H1 (cell line): Measurements from ENCODE around the gene ZNF835. TPM values are rescaled to one million over a fixed set of nuclear protein-coding genes. Genes with fewer than 3 reads are reported as not detected.

Source experiments
- CTCF ChIA-PET: fragments of 300-600 bp; sonication (Branson Sonifier 250); formaldehyde crosslinking; loops from one replicate; lab custom pipeline; 2021; ENCODE audit not compliant: partially characterized antibody; lab: Charles Lee
- POLR2A ChIA-PET: fragments of 300-600 bp; sonication (Branson Sonifier 250); formaldehyde crosslinking; loops from one replicate; lab custom pipeline; 2021; ENCODE audit warnings: inconsistent platforms; ENCODE audit not compliant: partially characterized antibody; lab: Charles Lee
- DNase-seq, 2 experiments: peaks; one replicate each; pipeline versions ENCODE4 v3.0.0 to v3.0.0-alpha.2; 2010 to 2022; ENCODE audit warnings: low spot score in 2 of 2, low read depth in 1 of 2, mixed read lengths in 1 of 2
- FAIRE-seq: peaks from 2 replicates; lab custom pipeline; 2011; peaks lifted over from hg19 to GRCh38; lab: Jason Lieb, UNC
- H2AFZ ChIP-seq: 2 replicates; pipeline ENCODE4 v1.8.1; 2012; ENCODE audit warnings: low read length, inconsistent platforms
- H2AK5ac ChIP-seq: 2 replicates; pipeline ENCODE4 v1.6.1; 2013; ENCODE audit warnings: low read depth, low read length
- H2BK120ac ChIP-seq: replicated peaks from 2 replicates; pipeline ENCODE3; 2013; ENCODE audit warnings: low read depth, low read length, inconsistent platforms
- H2BK12ac ChIP-seq: 2 replicates; pipeline ENCODE4 v1.6.1; 2013; ENCODE audit warnings: low read depth, low read length
- H2BK15ac ChIP-seq: 2 replicates; pipeline ENCODE4 v1.6.1; 2013; ENCODE audit warnings: low read length
- H2BK20ac ChIP-seq: 2 replicates; pipeline ENCODE4 v1.6.1; 2013; ENCODE audit warnings: low read length
- H2BK5ac ChIP-seq: 2 replicates; pipeline ENCODE4 v1.6.1; 2013; ENCODE audit warnings: low read depth, low read length
- H3K14ac ChIP-seq: 2 replicates; pipeline ENCODE4 v1.6.1; 2013; ENCODE audit warnings: inconsistent platforms; ENCODE audit not compliant: insufficient read length
- H3K18ac ChIP-seq: 2 replicates; pipeline ENCODE4 v1.6.1; 2013; ENCODE audit warnings: low read length; ENCODE audit errors: extremely low read depth
- H3K23ac ChIP-seq: 2 replicates; pipeline ENCODE4 v1.6.1; 2013; ENCODE audit warnings: inconsistent platforms; ENCODE audit not compliant: insufficient read length
- H3K23me2 ChIP-seq: 2 replicates; pipeline ENCODE4 v1.6.1; 2013; ENCODE audit warnings: low read depth, low read length
- H3K27ac ChIP-seq: 2 replicates; pipeline ENCODE4 v1.6.1; 2011; ENCODE audit warnings: low read depth, low read length, inconsistent platforms
- H3K27me3 ChIP-seq, 4 experiments: replicated peaks in 1 of 4; 1 replicate in 1 of 4; 2 replicates in 3 of 4; pipeline versions ENCODE4 v1.6.1 to v1.8.1; 2011 to 2013; ENCODE audit warnings: low read length in 3 of 4, mild to moderate bottlenecking in 3 of 4, inconsistent platforms in 2 of 4, mixed read lengths in 2 of 4, moderate library complexity in 1 of 4; ENCODE audit not compliant: control insufficient read depth in 3 of 4, insufficient read depth in 3 of 4; ENCODE audit errors: extremely low read depth in 1 of 4
- H3K36me3 ChIP-seq, 4 experiments: 2 replicates each; pipeline versions ENCODE4 v1.6.1 to v1.8.1; 2011 to 2013; ENCODE audit warnings: mild to moderate bottlenecking in 4 of 4, low read length in 3 of 4, moderate library complexity in 2 of 4, control low read depth in 1 of 4, inconsistent platforms in 1 of 4; ENCODE audit not compliant: insufficient read depth in 4 of 4, control insufficient read depth in 2 of 4
- H3K4ac ChIP-seq: replicated peaks from 2 replicates; pipeline ENCODE3; 2013; ENCODE audit warnings: low read length, low read depth, mixed read lengths, inconsistent platforms; ENCODE audit not compliant: insufficient read length
- H3K4me1 ChIP-seq, 4 experiments: replicated peaks in 1 of 4; 1 replicate in 1 of 4; 2 replicates in 3 of 4; pipeline versions ENCODE4 v1.6.1 to v1.8.1; 2011 to 2013; ENCODE audit warnings: low read length in 3 of 4, inconsistent platforms in 2 of 4, mixed read lengths in 1 of 4; ENCODE audit not compliant: insufficient read depth in 4 of 4, control insufficient read depth in 3 of 4
- H3K4me2 ChIP-seq, 2 experiments: 2 replicates each; pipeline versions ENCODE4 v1.6.1 to v1.8.1; 2011 to 2013; ENCODE audit warnings: low read depth in 2 of 2, low read length in 2 of 2, control low read depth in 1 of 2, inconsistent platforms in 1 of 2, mild to moderate bottlenecking in 1 of 2; ENCODE audit not compliant: insufficient read depth in 1 of 2
- H3K4me3 ChIP-seq, 4 experiments: fragments of 200-600, 300-600 bp in 1 of 4; sonication (generic), shearing (Covaris generic), sonication (Bioruptor Twin) in 1 of 4; 2 replicates each; pipeline versions ENCODE4 v1.5.1 to v1.8.1; 2011 to 2016; ENCODE audit warnings: low read length in 4 of 4, low read depth in 3 of 4, control low read depth in 2 of 4, inconsistent platforms in 2 of 4, mild to moderate bottlenecking in 2 of 4, mixed read lengths in 1 of 4, moderate library complexity in 1 of 4; ENCODE audit not compliant: insufficient read depth in 2 of 4; ENCODE audit errors: extremely low read depth in 1 of 4
- H3K56ac ChIP-seq: replicated peaks from 2 replicates; pipeline ENCODE3; 2013; ENCODE audit warnings: low read depth, mild to moderate bottlenecking, mixed read lengths, low read length, inconsistent platforms; ENCODE audit not compliant: insufficient read length
- H3K79me1 ChIP-seq: 2 replicates; pipeline ENCODE4 v1.6.1; 2013; ENCODE audit warnings: low read depth, low read length, control low read depth
- H3K79me2 ChIP-seq, 2 experiments: 2 replicates each; pipeline versions ENCODE4 v1.6.1 to v1.8.1; 2012 to 2013; ENCODE audit warnings: low read length in 2 of 2, mild to moderate bottlenecking in 2 of 2, inconsistent platforms in 1 of 2; ENCODE audit not compliant: insufficient read depth in 2 of 2, control insufficient read depth in 1 of 2
- H3K9ac ChIP-seq, 4 experiments: replicated peaks in 1 of 4; 1 replicate in 1 of 4; 2 replicates in 3 of 4; pipeline versions ENCODE4 v1.6.1 to v1.8.1; 2011 to 2013; ENCODE audit warnings: low read depth in 3 of 4, low read length in 3 of 4, control low read depth in 2 of 4, mild to moderate bottlenecking in 2 of 4, moderate library complexity in 2 of 4, inconsistent platforms in 1 of 4; ENCODE audit errors: extremely low read depth in 1 of 4
- H3K9me3 ChIP-seq, 2 experiments: 2 replicates each; pipeline versions ENCODE4 v1.6.1 to v1.8.1; 2012 to 2013; ENCODE audit warnings: mild to moderate bottlenecking in 2 of 2, moderate library complexity in 2 of 2, control low read depth in 1 of 2, inconsistent platforms in 1 of 2, low read depth in 1 of 2, low read length in 1 of 2, mixed read lengths in 1 of 2; ENCODE audit not compliant: insufficient read depth in 2 of 2
- H4K20me1 ChIP-seq, 2 experiments: replicated peaks in 1 of 2; 2 replicates each; pipeline versions ENCODE3 to v1.8.1; 2011 to 2013; ENCODE audit warnings: inconsistent platforms in 2 of 2, low read length in 2 of 2, mild to moderate bottlenecking in 1 of 2; ENCODE audit not compliant: insufficient read depth in 2 of 2, control insufficient read depth in 1 of 2
- H4K5ac ChIP-seq: 2 replicates; pipeline ENCODE4 v1.6.1; 2013; ENCODE audit warnings: low read length, low read depth, mixed read lengths, inconsistent platforms; ENCODE audit not compliant: insufficient read length
- H4K8ac ChIP-seq: 2 replicates; pipeline ENCODE4 v1.8.0; 2013; ENCODE audit warnings: mild to moderate bottlenecking, moderate library complexity, low read length, inconsistent platforms; ENCODE audit not compliant: insufficient read depth; ENCODE audit errors: extremely low read depth
- H4K91ac ChIP-seq: replicated peaks from 2 replicates; pipeline ENCODE3; 2013; ENCODE audit warnings: low read length, mixed read lengths, inconsistent platforms; ENCODE audit not compliant: insufficient read length
- BACH1 ChIP-seq: IDR thresholded peaks from 2 replicates; pipeline ENCODE4 v1.6.1; 2012; ENCODE audit warnings: low read length, improper control_type of control experiment
- EGR1 ChIP-seq: IDR thresholded peaks from 2 replicates; pipeline ENCODE4 v1.6.1; 2011; ENCODE audit warnings: low read depth, low read length, borderline replicate concordance
- EZH2 ChIP-seq: fragments of 200-600 bp; sonication (generic); IDR thresholded peaks from 2 replicates; pipeline ENCODE4 v1.7.1; 2012; ENCODE audit warnings: low read depth, mild to moderate bottlenecking, moderate library complexity, low read length, inconsistent platforms; ENCODE audit not compliant: severe bottlenecking
- GABPA ChIP-seq: IDR thresholded peaks from 2 replicates; pipeline ENCODE4 v1.6.1; 2011; ENCODE audit warnings: mild to moderate bottlenecking, low read length, moderate library complexity, borderline replicate concordance; ENCODE audit not compliant: insufficient read depth
- KDM4A ChIP-seq: IDR thresholded peaks from one replicate; pipeline ENCODE4 v1.7.1; 2012; ENCODE audit warnings: low read depth, mild to moderate bottlenecking, moderate library complexity, low read length, inconsistent platforms; ENCODE audit not compliant: severe bottlenecking
- PHF8 ChIP-seq: fragments of 200-600 bp; sonication (generic); conservative IDR thresholded peaks from 2 replicates; pipeline ENCODE4 v1.7.1; 2012; ENCODE audit warnings: low read depth, mild to moderate bottlenecking, inconsistent platforms, low read length, moderate library complexity
- POLR2A ChIP-seq, 2 experiments: IDR thresholded peaks; 1 replicate in 1 of 2; 2 replicates in 1 of 2; pipeline ENCODE4 v1.6.1; 2011; ENCODE audit warnings: low read depth in 2 of 2, low read length in 2 of 2, mild to moderate bottlenecking in 2 of 2; ENCODE audit errors: control extremely low read depth in 1 of 2
- RNF2 ChIP-seq: fragments of 200-900, 300-1000 bp; sonication (generic); IDR thresholded peaks from 2 replicates; pipeline ENCODE4 v1.7.1; 2016; ENCODE audit warnings: borderline replicate concordance, low read depth, mild to moderate bottlenecking, antibody characterized with exemption, low read length; ENCODE audit not compliant: poor library complexity, severe bottlenecking; ENCODE audit errors: missing control alignments
- SIX5 ChIP-seq: IDR thresholded peaks from 2 replicates; pipeline ENCODE4 v1.6.1; 2011; ENCODE audit warnings: mild to moderate bottlenecking, low read depth, low read length
- SP2 ChIP-seq: IDR thresholded peaks from 2 replicates; pipeline ENCODE4 v1.6.1; 2012; ENCODE audit warnings: mild to moderate bottlenecking, low read length, inconsistent platforms
- TAF1 ChIP-seq: IDR thresholded peaks from 2 replicates; pipeline ENCODE4 v1.6.1; 2011; ENCODE audit warnings: mild to moderate bottlenecking, low read depth, low read length
- ZNF274 ChIP-seq: IDR thresholded peaks from 2 replicates; pipeline ENCODE4 v1.7.0; 2012; ENCODE audit warnings: low read length, borderline replicate concordance; ENCODE audit errors: extremely low read depth
- WGBS, 2 experiments: shearing (Covaris generic) in 1 of 2; methylation state at CpG; one replicate each; pipeline versions ENCODE4 v1.1.6 to v1.1.7; 2013 to 2015; ENCODE audit warnings: low lambda C conversion rate in 2 of 2, mixed read lengths in 2 of 2, inconsistent platforms in 1 of 2, low coverage in 1 of 2, missing lambda C conversion rate in 1 of 2; ENCODE audit not compliant: insufficient replicate concordance in 2 of 2, insufficient coverage in 1 of 2, insufficient read length in 1 of 2; ENCODE audit errors: extremely low coverage in 1 of 2, missing lambda C conversion rate in 1 of 2; 5-methylcytosine and 5-hydroxymethylcytosine counted together
- polyA plus RNA-seq, 7 experiments: library from polyadenylated mRNA; depleted of rRNA in 3 of 7; stranded (reverse) in 5 of 7; unstranded in 2 of 7; fragments of >200 nt in 5 of 7; fragments of 200-250 nt in 2 of 7; gene quantifications; 1 replicate in 5 of 7; 2 replicates in 1 of 7; 4 replicates in 1 of 7; pipeline versions ENCODE4 v1.2.1 to v1.2.3, GENCODE V29; 2011 to 2013; ENCODE audit warnings: missing spikeins in 2 of 7, mixed read lengths in 2 of 7
- total RNA-seq: library from RNA; stranded (reverse); fragmentation: NEBNext Ultra II Directional; extraction: Animal tissue kit (Norgen Biotek cat#: 25700); gene quantifications from 2 replicates; pipeline ENCODE4 v1.2.1, GENCODE V29; 2021

ZNF835 gene
- total and polyA plus RNA-seq, 2 of the 8 experiments (the other 6 are each of a cell fraction or from before 2014, with no cell fraction given) = 0.02 to 1.8 TPM

DNA sequence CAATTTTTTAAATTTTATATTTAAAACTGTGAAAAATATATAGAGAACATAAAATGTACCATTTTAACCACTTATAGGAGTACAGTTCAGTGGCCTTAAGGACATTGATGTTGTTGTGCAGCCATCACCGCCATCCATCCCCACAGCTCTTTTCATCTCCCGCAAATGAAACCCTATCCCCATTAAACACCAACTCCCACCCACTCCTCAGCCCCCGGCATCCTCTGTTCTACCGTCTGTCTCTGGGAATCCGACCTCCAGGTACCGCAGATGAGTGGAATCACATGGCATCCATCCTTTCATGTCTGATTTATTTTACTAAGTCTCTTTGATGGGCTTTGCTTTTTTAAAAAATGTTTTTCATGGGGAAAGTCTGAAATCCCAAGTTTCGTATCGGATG, 52.4 kb downstream of the ZNF835 start:
- 93% methylated on average over 8 of the region's 8 CpGs; no CpG with 5 or more reads in 1 of the 2 experiments for WGBS, 2 experiments

More for the DNA sequence above, 52.4 kb downstream of the ZNF835 start:
- Histone ChIP-seq H3K23ac (no peak overlapping the region), H4K20me1 (no peaks in the 10 kb centered on the region), H3K56ac (no peak overlapping the region), H2BK5ac (no peak overlapping the region), H3K27ac (no peak overlapping the region), H4K91ac (no peak overlapping the region), H2BK12ac (no peak overlapping the region), H3K79me2 (peaks cover 0 to 2% of the 10 kb centered on the region in 2 experiments; a peak in 2 of 4 replicates), H3K9me3 (peaks cover 32 to 67% of the 10 kb centered on the region in 2 experiments; a peak in 3 of 4 replicates), H3K4me2 (no peak overlapping the region), H2BK20ac (no peak overlapping the region), H4K8ac (no peak overlapping the region), H3K79me1 (0 out of 2 replicates have a peak, but pooled peaks cover 7% of the 10 kb centered on the region), H3K36me3 (peaks cover 2 to 29% (median 7%) of the 10 kb centered on the region in 4 experiments; a peak in 5 of 8 replicates), H3K4ac (no peak overlapping the region), H2BK120ac (no peak overlapping the region), H4K5ac (no peak overlapping the region), H3K18ac (no peak overlapping the region), H2AK5ac (no peak overlapping the region), H3K23me2 (no peaks in the 10 kb centered on the region), H3K4me3 (no peak overlapping the region), H3K27me3 (no peaks in the 10 kb centered on the region), H3K14ac (no peak overlapping the region), H2AFZ (no peak overlapping the region), H2BK15ac (no peak overlapping the region), H3K9ac (no peak overlapping the region), H3K4me1 (no peaks in the 10 kb centered on the region)
- TF ChIP-seq BACH1 (no peak), GABPA (no peak), ZNF274 (no peak), KDM4A (no peak), TAF1 (no peak), SIX5 (no peak), EZH2 (no peak), PHF8 (no peak), SP2 (no peak), EGR1 (no peak), RNF2 (no peak), POLR2A (IDR thresholded peaks at IDR 0.05; ENCODE audit: control extremely low read depth in 1 of 2, low read depth in 2 of 2, low read length in 2 of 2) (no peak)
- ChIA-PET POLR2A (no interaction called here), CTCF (no interaction called here)
- FAIRE-seq (no peak), DNase-seq (no peak)
